Measurements from ENCODE around the gene MAST3. TPM values are rescaled to one million over a fixed set of nuclear protein-coding genes. Genes with fewer than 3 reads are reported as not detected.
A peak's percentile ranks its signal among the peaks of the same experiment; 100 is the strongest.

MAST3 gene
- polyA plus RNA-seq, 4 donors, result 4.2 to 8.3 (median 4.9) TPM

DNA sequence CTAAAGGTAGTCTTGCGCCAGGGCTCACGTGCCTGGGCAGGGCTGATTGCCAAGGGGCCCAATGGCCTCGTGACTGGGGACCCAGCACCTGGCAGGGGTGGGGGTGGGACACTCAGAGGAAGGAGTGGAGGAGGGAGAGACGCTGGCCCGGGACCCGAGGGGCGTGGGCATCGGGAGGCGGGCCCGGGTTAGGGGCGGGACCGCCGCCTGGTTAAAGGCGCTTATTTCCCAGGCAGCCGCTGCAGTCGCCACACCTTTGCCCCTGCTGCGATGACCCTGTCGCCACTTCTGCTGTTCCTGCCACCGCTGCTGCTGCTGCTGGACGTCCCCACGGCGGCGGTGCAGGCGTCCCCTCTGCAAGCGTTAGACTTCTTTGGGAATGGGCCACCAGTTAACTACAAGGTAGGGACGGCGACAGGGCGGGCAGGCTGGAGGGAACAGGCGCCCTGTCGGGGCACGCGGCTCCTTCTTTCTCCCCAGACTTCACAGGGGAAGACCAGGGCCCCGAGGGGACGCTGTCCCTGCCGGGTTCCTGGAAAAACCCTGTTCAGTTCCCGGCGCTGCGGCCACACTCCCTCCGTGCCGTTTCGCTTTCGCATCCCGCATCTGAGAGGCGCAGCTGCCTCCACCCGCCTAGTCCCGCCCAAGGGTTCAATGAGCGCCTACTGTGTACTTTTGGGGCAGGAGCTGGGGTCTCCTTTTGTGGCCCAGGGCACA is 76.2 kb downstream of the MAST3 start, which contains the start of gene IFI30:
IFI30 (plus strand) TSS at position 242 of the 717 bp plus-strand sequence; CDS start at position 271, 29 bp downstream.
- no peak for DNase-seq (ENCODE audit: low read depth in 4 of 4, low spot score in 3 of 4)

DNA sequence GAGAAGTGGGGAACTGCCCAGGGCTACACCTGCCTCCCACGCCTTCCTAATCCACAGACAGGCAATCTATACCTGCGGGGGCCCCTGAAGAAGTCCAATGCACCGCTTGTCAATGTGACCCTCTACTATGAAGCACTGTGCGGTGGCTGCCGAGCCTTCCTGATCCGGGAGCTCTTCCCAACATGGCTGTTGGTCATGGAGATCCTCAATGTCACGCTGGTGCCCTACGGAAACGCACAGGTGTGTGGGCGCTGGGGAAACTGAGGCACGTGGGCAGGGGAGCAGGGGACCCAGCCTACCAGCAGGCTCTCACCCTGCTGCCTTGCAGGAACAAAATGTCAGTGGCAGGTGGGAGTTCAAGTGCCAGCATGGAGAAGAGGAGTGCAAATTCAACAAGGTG is 77.4 kb downstream of the MAST3 start:
- no peak for DNase-seq (ENCODE audit: low read depth in 4 of 4, low spot score in 3 of 4)

DNA sequence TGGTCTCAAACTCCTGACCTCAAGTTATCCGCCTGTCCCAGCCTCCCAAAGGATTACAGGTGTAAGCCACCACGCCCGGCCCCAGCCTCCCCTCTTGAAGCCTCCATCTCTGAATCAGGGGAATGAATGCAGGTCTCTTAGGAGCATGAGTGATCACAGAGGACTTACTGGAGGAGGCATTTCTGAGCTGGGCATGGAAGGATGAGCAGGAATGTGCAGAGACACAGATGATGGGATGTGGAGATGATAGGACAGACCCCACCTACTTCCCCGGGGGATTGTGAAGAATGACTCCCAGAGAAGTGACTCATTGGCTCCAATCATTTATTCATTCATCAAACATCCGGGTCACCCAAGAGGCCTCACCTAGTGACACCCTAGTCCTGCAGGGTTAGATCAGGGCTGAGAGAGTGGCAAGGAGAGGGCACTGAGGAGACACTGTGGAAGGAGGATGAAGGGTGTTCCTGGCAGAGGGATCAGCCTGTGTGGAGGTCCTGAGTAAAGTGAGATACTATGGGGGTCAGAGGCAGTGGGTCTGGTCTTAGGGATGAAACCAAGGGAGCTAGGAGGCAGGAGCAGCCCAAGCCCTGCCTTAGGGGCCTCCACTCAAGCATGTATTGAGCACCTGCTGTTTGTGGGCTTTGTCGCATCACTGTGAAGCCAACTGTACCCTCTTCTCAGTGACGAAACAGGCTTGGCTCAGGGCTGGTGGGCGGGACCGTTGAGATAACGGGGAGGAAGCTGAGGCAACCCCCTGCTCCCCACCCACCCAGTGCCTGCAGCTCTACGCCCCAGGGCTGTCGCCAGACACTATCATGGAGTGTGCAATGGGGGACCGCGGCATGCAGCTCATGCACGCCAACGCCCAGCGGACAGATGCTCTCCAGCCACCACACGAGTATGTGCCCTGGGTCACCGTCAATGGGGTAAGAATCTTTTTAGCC is 79.1 kb downstream of the MAST3 start:
- DNase-seq (ENCODE audit: low read depth in 4 of 4, low spot score in 3 of 4), result no peak

DNA sequence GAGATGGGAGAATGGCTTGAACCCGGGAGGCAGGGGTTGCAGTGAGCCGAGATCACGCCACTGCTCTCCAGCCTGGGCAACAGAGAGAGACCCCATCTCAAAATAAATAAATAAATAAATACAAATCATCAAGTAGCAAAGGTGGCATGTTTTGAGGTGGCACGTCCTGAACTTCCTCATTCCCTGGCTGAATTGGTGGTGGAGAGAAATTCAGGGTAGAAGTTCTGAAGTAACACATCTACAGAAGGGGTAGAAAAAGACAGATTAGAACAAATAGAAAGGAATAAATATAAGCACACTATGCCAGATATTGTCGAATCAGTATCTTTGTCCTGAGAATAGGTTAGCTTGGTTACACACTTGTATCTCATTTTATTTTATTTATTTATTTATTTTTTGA is 82.4 kb downstream of the MAST3 start:
- DNase-seq (ENCODE audit: low read depth in 4 of 4, low spot score in 3 of 4), result no peak

DNA sequence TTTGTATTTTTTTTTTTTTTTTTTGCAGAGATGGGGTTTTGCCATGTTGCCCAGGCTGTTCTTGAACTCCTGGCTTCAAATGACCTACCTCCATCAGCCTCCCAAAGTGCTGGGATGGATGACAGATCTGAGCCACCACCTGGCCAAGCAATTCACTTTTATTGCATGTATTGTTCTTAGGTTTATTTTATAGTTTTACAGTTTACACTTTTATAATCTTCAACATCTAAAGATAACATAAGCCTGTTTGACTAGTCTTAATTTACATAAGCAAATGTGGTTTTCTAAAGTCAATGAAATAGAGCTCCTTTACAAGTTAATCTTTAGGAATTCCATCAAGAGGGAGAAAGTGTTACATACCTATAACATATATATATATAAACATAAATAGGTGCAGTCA is 86.0 kb downstream of the MAST3 start:
- no peak for DNase-seq (ENCODE audit: low read depth in 4 of 4, low spot score in 3 of 4)

DNA sequence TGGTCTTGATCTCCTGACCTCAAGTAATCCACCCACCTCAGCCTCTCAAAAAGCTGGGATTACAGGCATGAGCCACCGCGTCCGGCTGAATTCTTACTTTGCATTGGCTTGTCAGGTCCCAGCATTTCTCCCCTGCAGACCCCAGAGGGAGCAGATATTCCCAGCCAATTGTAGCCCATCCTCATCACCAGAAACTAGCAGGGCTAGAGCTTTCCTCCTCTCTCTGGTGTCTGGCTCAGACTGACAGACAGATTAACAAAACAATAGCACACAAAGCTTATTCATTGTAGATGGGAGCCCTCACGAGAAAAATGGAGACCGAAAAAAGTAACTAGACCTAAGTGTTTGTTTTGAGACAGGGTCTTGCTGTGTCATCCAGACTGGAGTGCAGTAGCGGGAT is 88.0 kb downstream of the MAST3 start:
- DNase-seq (ENCODE audit: low read depth in 4 of 4, low spot score in 3 of 4), result no peak

DNA sequence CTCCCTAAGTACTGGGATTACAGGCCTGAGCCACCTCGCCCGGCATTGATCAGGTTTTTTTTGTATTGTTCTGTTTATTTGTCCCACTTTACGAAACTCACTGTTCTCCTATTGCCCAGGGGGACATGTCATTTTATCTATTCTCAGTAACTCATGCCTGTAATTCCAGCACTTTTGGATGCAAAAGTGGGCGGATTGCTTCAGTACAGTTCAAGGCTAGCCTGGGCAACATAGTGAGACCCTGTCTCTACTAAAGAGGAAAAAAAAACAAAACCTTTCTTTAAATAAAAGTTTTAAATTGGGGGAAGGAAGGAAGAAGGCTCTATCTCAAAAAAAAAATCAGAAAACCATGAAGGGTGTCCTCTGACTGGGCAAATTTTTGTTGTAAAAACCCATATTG is 92.7 kb downstream of the MAST3 start:
- no peak for DNase-seq (ENCODE audit: low read depth in 4 of 4, low spot score in 3 of 4)

DNA sequence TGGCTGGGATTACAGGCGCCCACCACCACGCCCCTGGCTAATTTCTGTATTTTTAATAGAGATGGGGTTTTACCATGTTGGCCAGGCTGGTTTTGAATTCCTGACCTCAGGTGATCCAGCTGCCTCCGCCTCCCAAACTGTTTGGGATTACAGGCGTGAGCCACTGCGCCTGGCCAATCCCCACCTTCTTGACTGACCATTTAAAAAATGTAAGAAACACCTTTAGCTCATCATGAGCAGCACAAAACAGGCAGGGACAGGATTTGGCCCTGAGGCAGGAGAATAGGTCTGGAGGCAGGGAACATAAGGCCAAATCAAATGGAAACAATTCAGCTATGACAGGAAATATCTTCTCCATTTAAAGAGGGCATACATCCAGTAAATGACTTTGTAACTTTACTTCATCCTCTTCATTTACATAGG is 94.1 kb downstream of the MAST3 start:
- no peak for DNase-seq (ENCODE audit: low read depth in 4 of 4, low spot score in 3 of 4)

DNA sequence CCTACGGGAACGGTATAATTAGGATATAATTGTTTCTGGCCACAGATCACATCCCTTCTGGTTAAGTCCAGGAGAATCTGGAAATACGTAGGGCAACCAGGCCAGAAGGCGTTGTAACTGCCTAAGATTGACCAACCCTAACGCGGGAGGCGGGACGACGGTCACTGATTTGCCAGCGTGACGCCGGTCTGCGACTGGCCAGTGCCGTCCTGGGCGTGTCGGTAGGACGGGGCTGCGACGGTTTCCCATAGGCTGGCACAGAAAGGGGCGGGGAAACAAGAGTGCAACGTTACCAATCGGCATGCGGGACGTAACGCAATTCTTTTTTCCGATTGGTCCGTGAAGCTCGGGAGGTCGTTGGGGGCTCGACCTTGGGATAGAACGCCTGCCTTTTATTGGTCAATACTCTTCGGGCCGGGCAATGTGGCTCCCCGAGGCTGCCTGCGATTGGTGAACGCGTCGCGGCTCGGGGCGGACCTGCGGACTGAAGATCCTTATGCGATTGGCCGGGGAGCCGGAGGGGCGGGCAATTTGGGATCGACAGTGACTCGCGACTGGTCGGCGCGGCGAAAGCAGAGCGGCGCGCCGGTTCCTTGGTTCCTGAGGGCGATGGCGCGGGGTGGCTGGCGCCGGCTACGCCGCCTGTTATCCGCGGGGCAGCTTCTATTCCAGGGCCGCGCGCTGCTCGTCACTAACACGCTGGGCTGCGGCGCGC is 95.3 kb downstream of the MAST3 start, which contains the start of gene MPV17L2:
MPV17L2 (plus strand) TSS at position 546 of the 715 bp plus-strand sequence; CDS start at position 610, 64 bp downstream.
- DNase-seq (ENCODE audit: low read depth in 4 of 4, low spot score in 3 of 4), result peak; percentile 99 to 100 (median 100)

DNA sequence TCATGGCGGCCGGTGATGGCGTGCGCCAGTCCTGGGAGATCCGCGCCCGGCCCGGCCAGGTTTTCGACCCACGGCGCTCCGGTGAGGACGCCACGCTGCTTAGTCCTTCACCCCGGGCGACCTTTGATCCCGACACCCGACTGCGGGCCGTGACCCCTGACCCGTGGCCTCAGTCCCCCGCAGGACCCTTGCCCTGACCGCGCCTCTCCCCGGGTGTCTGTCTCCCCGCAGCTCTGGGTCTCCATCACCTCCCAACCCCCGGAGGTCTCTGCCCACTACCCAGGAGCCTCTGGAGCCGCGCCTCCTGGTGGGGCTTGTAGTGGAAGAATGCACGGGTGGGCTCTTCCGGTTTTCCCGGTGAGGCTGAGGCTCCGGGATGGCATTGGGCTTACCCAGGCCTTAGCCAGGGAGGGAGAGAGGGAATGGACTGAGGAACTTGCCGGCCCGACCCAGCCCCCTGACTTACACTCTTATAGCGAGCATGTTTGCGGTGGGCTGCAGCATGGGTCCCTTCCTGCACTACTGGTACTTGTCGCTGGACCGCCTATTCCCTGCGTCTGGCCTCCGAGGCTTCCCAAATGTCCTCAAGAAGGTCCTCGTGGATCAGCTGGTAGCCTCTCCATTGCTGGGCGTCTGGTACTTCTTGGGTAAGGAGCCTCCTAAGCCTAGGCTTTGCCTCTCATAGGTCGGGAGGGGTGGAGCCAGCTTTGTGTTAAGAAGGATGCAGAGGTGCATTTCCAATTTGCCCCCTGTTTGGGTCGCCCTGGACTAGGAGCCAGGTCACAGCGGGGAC is 96.0 kb downstream of the MAST3 start:
- DNase-seq (ENCODE audit: low read depth in 4 of 4, low spot score in 3 of 4), result no peak

DNA sequence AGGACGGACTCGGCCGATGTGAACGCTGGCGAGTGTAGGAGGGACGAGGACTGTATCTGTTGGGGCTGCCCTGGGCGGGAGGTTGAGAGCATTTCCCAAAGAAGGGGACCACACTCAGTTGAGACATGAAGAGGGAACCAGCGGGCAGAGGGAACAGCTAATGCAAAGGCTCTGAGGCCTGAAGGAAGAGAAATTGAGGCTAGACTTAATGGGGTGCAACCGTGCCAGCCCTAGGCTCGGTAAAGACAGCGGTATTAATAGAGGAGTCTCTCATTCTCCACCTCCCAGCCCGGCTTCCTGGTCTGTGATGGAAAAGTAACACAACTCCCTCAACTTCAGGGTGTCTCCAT is 96.6 kb downstream of the MAST3 start:
- no peak for DNase-seq (ENCODE audit: low read depth in 4 of 4, low spot score in 3 of 4)

DNA sequence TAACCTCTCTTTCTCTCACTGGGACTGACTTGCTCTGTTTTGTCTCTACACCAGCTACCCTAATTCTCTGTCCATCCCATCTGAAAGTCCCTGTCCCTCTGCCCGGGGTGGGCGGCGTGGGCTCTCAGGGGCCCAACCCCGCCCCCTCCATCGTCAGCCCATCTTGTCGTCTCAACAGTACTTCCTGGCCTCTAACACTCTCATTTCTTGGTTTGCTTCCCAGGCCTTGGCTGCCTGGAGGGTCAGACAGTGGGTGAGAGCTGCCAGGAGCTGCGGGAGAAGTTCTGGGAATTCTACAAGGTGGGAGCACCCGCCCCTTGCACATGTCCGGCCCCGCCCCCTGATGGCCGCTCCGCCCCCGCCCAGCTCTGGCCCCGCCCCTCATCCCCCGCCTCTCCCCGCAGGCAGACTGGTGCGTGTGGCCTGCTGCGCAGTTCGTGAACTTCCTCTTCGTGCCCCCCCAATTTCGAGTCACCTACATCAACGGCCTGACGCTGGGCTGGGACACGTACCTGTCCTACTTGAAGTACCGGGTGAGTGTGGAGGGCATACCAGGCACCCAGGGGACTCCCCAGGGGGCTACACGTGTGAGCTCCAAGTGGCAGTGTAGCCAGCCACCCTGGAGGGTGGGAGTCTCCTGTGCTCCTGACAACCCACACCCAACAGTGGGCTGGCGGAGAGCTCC is 97.1 kb downstream of the MAST3 start:
- DNase-seq (ENCODE audit: low read depth in 4 of 4, low spot score in 3 of 4), result no peak

DNA sequence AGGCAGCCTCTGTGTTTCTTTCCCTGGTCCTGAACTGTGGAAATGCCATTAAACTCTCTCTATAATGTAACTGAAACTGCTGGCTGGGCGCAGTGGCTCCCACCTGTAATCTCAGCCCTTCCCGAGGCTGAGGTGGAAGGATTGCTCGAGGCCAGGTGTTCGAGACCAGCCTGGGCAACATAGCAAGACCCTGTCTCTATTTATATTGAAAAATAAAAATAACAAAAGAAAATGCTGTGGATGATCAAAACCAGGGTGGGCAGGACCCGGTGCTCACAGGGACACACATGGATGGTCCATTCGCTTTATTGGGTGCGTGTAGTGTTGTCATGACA is 98.9 kb downstream of the MAST3 start:
- DNase-seq (ENCODE audit: low read depth in 4 of 4, low spot score in 3 of 4), result no peak

DNA sequence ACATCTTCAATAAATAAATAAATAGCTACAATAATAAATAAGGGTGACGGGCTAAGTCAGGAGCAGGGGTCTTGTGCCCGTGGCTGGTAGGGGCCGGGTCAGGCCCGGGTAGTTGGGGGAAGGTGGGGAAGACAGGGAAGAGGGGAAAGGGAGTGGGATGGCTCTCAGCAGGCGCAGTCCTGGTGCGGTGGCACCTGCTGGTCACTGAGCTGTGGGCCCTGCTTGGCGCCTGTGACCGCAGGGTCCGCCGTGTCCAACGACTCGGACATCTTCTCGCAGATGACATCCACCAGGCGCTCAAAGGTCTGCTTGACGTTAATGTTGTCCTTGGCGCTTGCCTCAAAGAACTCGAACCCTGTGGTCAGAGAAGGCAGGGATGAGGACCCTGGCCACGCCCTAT is 99.7 kb downstream of the MAST3 start:
- no peak for DNase-seq (ENCODE audit: low read depth in 4 of 4, low spot score in 3 of 4)

DNA sequence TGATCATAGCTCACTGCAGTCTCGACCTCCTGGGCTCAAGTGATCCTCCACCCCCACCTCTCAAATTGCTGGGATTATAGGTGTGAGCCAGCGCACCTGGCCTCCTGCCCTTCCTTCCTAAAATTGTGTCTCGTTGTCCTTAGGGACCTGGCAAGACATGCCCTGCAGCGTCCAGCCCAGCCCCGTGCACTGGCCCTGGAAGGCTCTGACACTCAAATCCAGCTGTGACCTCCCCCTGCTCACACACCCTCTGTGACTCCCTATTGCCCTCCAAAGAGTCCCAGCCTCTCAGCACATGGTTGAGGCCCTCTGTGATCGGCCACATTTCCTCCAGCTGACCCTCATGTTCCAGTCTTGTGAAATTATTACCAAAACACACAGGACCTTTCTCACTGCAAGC is 100.4 kb downstream of the MAST3 start:
- DNase-seq (ENCODE audit: low read depth in 4 of 4, low spot score in 3 of 4), result no peak

DNA sequence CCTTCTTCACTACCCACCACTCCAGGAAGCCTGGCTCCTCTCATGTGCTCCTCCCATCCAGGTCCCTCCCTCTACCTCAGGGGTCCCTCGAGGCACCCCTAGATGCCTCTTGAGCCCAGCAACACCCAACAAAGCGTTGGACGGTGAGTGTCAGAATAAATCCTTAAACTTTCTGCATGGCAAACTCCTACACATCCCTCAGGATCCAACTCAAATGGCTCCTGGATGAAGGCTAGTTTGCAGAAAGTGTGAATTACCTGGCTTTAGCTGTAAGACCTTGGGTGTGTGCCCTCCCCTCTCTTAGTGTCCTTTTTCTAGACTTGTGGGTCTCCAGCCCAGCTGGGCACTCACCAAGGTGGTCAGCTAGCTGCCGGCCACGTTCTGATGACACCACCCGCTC is 100.8 kb downstream of the MAST3 start:
- no peak for DNase-seq (ENCODE audit: low read depth in 4 of 4, low spot score in 3 of 4)
